Transverse colon (tissue), 4 donors: ENCODE data around the gene APOBR.

Experiments used
- CTCF ChIP-seq, 5 experiments: fragments of 200-600 bp in 3 of 5; fragments of 450-650 bp in 2 of 5; sonication (generic) in 3 of 5; IDR thresholded peaks; 1 replicate in 2 of 5; 2 replicates in 3 of 5; pipeline ENCODE4 v1.5.1; 2016 to 2017; ENCODE audit warnings: antibody characterized with exemption in 5 of 5, inconsistent platforms in 3 of 5, mild to moderate bottlenecking in 2 of 5, moderate library complexity in 1 of 5
- POLR2AphosphoS5 ChIP-seq, 3 donors: sonication (generic); formaldehyde crosslinking; IDR thresholded peaks; one replicate each; pipeline ENCODE4 v1.6.1; 2016; ENCODE audit warnings: antibody characterized with exemption in 3 of 3

GRCh38 chr16:28543072-28543471, 48.6 kb downstream of the APOBR start:
- TF ChIP-seq CTCF (IDR thresholded peaks at IDR 0.05) (no peak), POLR2AphosphoS5 (IDR thresholded peaks at IDR 0.05) (peak in 2 of 3 donors; percentile 47 to 69)
